AG04450 (cell line): ENCODE data around the gene TEAD2. TPM values are rescaled to one million over a fixed set of nuclear protein-coding genes. Genes with fewer than 3 reads are reported as not detected.
A peak's percentile ranks its signal among the peaks of the same experiment; 100 is the strongest.

Experiments used
- CTCF ChIA-PET: fragments of 300-600, 350-600 bp; formaldehyde crosslinking; extraction: SDS; loops from one replicate; lab custom pipeline; 2022; ENCODE audit warnings: antibody characterized with exemption, inconsistent platforms; lab: Charles Lee
- POLR2A ChIA-PET: fragments of 350-600 bp; formaldehyde crosslinking; extraction: SDS; loops from one replicate; lab custom pipeline; 2021; ENCODE audit warnings: antibody characterized with exemption, inconsistent platforms; lab: Yijun Ruan, JAX
- DNase-seq: peaks from one replicate; pipeline ENCODE4 v3.0.0-alpha.2; 2011; ENCODE audit warnings: low read depth, low spot score
- H3K27ac ChIP-seq: one replicate; pipeline ENCODE4 v1.5.1; 2012; ENCODE audit warnings: low read depth, low read length, control low read depth
- H3K27me3 ChIP-seq: one replicate; pipeline ENCODE4 v1.6.0; 2012; ENCODE audit warnings: low read length; ENCODE audit not compliant: control insufficient read depth, insufficient read depth
- H3K4me3 ChIP-seq: 2 replicates; pipeline ENCODE4 v1.5.1; 2011; ENCODE audit warnings: mild to moderate bottlenecking, low read depth, low read length, control low read depth
- H3K9me3 ChIP-seq: 2 replicates; pipeline ENCODE4 v1.5.1; 2012; ENCODE audit warnings: low read length; ENCODE audit not compliant: control insufficient read depth, insufficient read depth
- polyA plus RNA-seq: library from polyadenylated mRNA; depleted of rRNA; stranded (reverse); fragments of >200 nt; gene quantifications from 2 replicates; pipeline ENCODE4 v1.2.3, GENCODE V29; 2011
- TF ChIP-seq, protein P1 (sequence below): IDR thresholded peaks from 2 replicates; pipeline ENCODE4 v1.5.1; 2011; ENCODE audit warnings: low read depth, low read length, control low read depth, inconsistent platforms

The TEAD2 gene
- polyA plus RNA-seq, 1 experiment, result 32.8 TPM

DNA sequence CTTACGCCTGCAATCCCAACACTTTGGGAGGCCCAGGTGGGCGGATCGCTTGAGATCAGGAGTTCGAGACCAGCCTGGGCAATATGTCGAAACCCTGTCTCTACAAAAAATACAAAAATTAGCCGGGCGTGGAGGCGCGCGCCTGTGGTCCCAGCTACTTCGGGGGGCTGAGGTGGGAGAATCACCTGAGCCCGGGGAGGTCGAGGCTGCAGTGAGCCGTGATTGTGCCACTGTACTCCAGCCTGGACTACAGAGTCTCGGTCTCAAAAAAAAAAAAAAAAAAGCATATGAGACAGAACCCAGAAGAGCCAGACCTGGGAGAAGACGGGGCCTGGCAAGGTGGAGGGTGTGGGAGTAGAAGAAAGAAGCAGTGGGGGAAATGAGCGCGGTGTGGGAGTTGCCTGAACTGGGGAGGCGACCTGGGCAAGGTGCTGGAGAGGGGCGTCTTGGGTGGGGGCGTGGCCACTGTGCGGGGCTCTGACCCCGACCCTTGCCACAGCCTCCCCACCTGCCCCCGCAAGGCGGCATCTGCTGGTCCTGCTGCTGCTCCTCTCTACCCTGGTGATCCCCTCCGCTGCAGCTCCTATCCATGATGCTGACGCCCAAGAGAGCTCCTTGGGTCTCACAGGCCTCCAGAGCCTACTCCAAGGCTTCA is 2.0 kb upstream of the TEAD2 start:
- Histone ChIP-seq H3K4me3 (peak overlapping the region; percentile 27), H3K9me3 (peaks cover 14% of the 10 kb centered on the region), H3K27me3 (no peaks in the 10 kb centered on the region), H3K27ac (peak overlapping the region; percentile 39)
- CTCF ChIA-PET, result no interaction called here
- TF ChIP-seq, protein P1, sequence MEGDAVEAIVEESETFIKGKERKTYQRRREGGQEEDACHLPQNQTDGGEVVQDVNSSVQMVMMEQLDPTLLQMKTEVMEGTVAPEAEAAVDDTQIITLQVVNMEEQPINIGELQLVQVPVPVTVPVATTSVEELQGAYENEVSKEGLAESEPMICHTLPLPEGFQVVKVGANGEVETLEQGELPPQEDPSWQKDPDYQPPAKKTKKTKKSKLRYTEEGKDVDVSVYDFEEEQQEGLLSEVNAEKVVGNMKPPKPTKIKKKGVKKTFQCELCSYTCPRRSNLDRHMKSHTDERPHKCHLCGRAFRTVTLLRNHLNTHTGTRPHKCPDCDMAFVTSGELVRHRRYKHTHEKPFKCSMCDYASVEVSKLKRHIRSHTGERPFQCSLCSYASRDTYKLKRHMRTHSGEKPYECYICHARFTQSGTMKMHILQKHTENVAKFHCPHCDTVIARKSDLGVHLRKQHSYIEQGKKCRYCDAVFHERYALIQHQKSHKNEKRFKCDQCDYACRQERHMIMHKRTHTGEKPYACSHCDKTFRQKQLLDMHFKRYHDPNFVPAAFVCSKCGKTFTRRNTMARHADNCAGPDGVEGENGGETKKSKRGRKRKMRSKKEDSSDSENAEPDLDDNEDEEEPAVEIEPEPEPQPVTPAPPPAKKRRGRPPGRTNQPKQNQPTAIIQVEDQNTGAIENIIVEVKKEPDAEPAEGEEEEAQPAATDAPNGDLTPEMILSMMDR, result no peak
- POLR2A ChIA-PET, result no interaction called here
- DNase-seq, result no peak

DNA sequence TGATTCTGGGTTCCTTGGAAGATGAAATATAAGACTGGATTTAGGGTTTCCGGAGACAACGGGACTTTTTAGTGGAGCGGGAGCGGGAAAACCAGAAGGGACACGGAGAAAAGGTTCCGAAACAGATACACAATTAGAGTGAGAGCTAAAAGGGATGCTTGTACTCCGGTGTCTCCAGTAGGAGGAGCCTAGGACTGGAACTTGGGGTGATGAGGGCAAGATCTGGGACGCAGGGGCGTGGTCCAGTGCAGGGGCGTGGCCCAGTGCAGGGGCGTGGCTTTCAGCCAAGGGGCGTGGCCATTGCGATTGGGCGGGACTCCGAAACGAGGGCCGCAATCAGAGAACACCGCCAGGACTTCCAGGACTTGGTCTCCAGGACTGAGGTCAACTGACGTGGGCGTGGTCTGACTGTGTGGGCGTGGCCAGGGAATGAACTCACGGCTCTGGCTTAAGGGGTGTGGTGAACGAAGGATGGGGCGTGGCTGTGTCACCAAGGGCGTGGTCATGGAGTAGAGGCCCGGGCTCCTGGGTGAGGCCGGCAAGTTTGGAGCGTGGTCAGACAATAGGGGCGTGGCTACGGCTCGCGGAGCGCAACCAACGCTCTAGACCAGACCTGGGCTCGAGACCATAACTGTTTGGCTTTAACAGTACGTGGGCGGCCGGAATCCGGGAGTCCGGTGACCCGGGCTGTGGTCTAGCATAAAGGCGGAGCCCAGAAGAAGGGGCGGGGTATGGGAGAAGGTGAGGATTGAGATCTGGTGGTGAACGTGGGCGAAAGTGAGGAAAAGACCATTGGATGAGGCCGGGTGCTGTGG is 1.3 kb upstream of the TEAD2 start, which contains the start of gene DKKL1:
Gene DKKL1, plus strand, starts transcription at position 610 of the 815 bp plus-strand sequence. Its CDS starts 122 bp downstream, at position 732.
- POLR2A ChIA-PET, result interaction anchor here (1.6 kb wide), 1 partner anchor 24 kb away, joined by 10 read pairs; no protein-coding TSS in a partner anchor
- TF ChIP-seq, protein P1, result 0 out of 2 replicates have a peak, but pooled peaks have one; percentile 3

DNA sequence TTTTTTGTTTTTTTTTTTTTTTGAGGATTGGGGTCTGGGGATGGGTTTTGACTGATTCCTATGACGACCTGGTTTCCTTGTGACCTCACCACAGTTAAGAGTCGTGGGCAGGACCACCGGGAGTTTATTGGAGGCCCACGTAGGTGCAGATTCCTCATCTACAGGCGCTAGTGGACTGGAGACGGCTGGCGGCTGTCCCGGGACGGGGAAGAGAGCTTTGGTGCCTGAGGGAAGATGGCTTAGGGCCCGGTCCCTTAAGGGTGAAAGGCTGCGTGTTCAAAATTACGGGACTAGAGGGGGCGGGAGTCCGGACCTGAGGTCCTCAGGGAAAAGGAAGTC is 682 bp upstream of the TEAD2 start:
- TF ChIP-seq, protein P1, result no peak
- Histone ChIP-seq H3K9me3 (peaks cover 3% of the 10 kb centered on the region; the same call in 1 of the 2 replicates), H3K27ac (peak overlapping the region; percentile 78), H3K27me3 (no peaks in the 10 kb centered on the region), H3K4me3 (peak overlapping the region; percentile 92)
- DNase-seq, result no peak
- CTCF ChIA-PET, result interaction anchor here (0.9 to 1.7 kb wide), 4 partner anchors 17 to 137 kb away, joined by 3 to 4 read pairs (median 4); partner anchors contain the start of gene PIH1D1
- POLR2A ChIA-PET, result interaction anchor here (1.6 kb wide), 1 partner anchor 24 kb away, joined by 10 read pairs; no protein-coding TSS in a partner anchor

More for the DNA sequence above, 1.3 kb upstream of the TEAD2 start, which contains the start of gene DKKL1:
- CTCF ChIA-PET, result interaction anchor here (0.6 to 1.7 kb wide), 5 partner anchors 17 to 138 kb away, joined by 3 to 6 read pairs (median 4); partner anchors contain the start of gene PIH1D1
- peak within 1 kb of the TSS; percentile 78 for H3K27ac ChIP-seq
- peaks cover 8% of the 10 kb centered on the region; the same call in 1 of the 2 replicates for H3K9me3 ChIP-seq
- DNase-seq, result peak; percentile 98
- H3K4me3 ChIP-seq, result peak within 1 kb of the TSS; percentile 92
- no peaks in the 10 kb centered on the region for H3K27me3 ChIP-seq

DNA sequence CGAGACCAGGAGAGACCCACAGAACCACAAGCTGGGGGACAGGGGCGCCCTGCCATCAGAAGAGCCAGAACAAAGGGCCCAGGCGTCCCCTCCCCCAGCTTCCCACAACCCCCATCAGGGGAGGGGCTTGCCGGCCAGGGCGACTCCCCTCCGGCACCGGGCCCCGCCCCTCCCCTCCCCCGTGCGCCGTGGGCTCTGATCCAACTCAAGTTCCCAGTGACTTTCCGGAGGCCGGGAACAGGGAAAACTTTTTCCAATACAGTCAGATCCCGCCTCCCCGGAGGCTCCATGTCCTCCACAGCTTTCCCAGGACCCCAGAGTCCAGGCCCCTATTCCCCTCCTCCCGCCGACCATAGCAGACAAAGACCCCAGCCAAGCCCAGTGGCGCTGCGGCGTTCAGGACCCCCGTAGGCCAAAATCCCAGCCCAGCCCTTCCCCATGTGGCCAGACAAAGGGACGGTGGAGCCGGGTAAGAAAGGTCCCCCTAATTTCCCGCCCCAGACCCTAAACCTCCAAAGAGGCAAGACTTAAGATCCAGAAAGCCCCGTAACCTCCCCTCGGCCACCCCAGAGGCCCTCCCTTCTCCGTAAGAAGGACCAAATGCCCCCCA is 673 bp downstream of the TEAD2 start:
- Histone ChIP-seq H3K4me3 (peak overlapping the region; percentile 92), H3K9me3 (peaks cover 2% of the 10 kb centered on the region; the same call in 1 of the 2 replicates), H3K27me3 (no peaks in the 10 kb centered on the region), H3K27ac (peak overlapping the region; percentile 92)
- ChIA-PET POLR2A (interaction anchor here (0.5 to 1.6 kb wide), 8 partner anchors 9 to 852 kb away, joined by 3 to 10 read pairs (median 4); partner anchors contain the start of gene PIH1D1), CTCF (interaction anchor here (0.6 to 1.7 kb wide), 2 partner anchors 50 to 90 kb away, joined by 4 to 6 read pairs; partner anchors contain the start of gene PIH1D1)
- peak; percentile 66 for DNase-seq
- TF ChIP-seq, protein P1, result no peak
